HL-60 (cell line): ENCODE measurements around the gene KRTAP9-6.
"Not testable (repeated sequence)": the region's sequence is repeated elsewhere in the genome, so short reads cannot be mapped to it uniquely, and the experiment has no call there.

Source experiments
- DNase-seq, 2 experiments: peaks; one replicate each; pipeline ENCODE4 v3.0.0-alpha.2; 2010 to 2020; ENCODE audit warnings: low read depth in 1 of 2, low spot score in 1 of 2
- H3K27ac ChIP-seq: fragments of 250-450 bp; sonication (Bioruptor Pico); replicated peaks from 2 replicates; pipeline ENCODE4 v1.5.1; 2020; ENCODE audit warnings: mild to moderate bottlenecking, moderate library complexity
- H3K27me3 ChIP-seq: fragments of 250-450 bp; sonication (Bioruptor Pico); 2 replicates; pipeline ENCODE4 v1.5.1; 2021; ENCODE audit warnings: mild to moderate bottlenecking, moderate library complexity; ENCODE audit not compliant: insufficient read depth, poor library complexity, severe bottlenecking
- H3K4me3 ChIP-seq: replicated peaks from 2 replicates; pipeline ENCODE4 v1.5.1; 2011; ENCODE audit warnings: mild to moderate bottlenecking, control low read depth, low read length; ENCODE audit not compliant: insufficient read depth
- GABPA ChIP-seq: IDR thresholded peaks from 2 replicates; pipeline ENCODE4 v1.6.1; 2012; ENCODE audit warnings: low read depth
- POLR2AphosphoS5 ChIP-seq: IDR thresholded peaks from 2 replicates; pipeline ENCODE4 v1.6.1; 2012; ENCODE audit warnings: low read depth
- SPI1 ChIP-seq: IDR thresholded peaks from 2 replicates; pipeline ENCODE4 v1.6.1; 2012; ENCODE audit warnings: low read depth, mild to moderate bottlenecking, borderline replicate concordance
- TF ChIP-seq, protein P1 (sequence below): IDR thresholded peaks from one replicate; pipeline ENCODE4 v1.5.1; 2011; ENCODE audit warnings: low read length, control low read depth, inconsistent platforms; ENCODE audit not compliant: insufficient read depth
- TF ChIP-seq, protein P2 (sequence below): IDR thresholded peaks from 2 replicates; pipeline ENCODE4 v1.6.1; 2012; ENCODE audit warnings: low read depth; ENCODE audit not compliant: insufficient replicate concordance

KRTAP9-6 gene

DNA sequence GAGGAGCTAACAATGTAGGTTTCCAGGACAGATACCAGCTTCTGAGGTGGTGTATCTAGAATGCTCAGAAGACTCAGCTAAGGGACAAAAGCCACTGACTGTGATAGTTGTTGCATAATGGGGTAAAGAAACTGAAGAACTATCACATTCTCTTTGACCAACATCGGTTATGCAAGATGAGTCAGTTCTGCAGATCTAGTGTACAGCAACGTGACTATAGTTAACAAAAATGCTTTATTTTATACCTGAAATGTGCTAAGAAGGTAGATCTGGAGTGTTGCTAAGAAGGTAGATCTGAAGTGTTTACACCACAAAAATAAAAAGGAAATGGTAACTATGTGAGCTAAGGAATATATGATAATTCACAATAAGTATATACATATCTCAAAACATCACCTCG, 2.5 kb downstream of the KRTAP9-6 start:
- DNase-seq: peak in 1 of 2 experiments; percentile 3
- TF ChIP-seq POLR2AphosphoS5: no peak
- TF ChIP-seq, protein P1, sequence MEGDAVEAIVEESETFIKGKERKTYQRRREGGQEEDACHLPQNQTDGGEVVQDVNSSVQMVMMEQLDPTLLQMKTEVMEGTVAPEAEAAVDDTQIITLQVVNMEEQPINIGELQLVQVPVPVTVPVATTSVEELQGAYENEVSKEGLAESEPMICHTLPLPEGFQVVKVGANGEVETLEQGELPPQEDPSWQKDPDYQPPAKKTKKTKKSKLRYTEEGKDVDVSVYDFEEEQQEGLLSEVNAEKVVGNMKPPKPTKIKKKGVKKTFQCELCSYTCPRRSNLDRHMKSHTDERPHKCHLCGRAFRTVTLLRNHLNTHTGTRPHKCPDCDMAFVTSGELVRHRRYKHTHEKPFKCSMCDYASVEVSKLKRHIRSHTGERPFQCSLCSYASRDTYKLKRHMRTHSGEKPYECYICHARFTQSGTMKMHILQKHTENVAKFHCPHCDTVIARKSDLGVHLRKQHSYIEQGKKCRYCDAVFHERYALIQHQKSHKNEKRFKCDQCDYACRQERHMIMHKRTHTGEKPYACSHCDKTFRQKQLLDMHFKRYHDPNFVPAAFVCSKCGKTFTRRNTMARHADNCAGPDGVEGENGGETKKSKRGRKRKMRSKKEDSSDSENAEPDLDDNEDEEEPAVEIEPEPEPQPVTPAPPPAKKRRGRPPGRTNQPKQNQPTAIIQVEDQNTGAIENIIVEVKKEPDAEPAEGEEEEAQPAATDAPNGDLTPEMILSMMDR: no peak
- TF ChIP-seq GABPA: no peak
- TF ChIP-seq SPI1: no peak
- no peak overlapping the region for H3K27ac ChIP-seq
- no peak overlapping the region for H3K4me3 ChIP-seq
- no peaks in the 10 kb centered on the region for H3K27me3 ChIP-seq

DNA sequence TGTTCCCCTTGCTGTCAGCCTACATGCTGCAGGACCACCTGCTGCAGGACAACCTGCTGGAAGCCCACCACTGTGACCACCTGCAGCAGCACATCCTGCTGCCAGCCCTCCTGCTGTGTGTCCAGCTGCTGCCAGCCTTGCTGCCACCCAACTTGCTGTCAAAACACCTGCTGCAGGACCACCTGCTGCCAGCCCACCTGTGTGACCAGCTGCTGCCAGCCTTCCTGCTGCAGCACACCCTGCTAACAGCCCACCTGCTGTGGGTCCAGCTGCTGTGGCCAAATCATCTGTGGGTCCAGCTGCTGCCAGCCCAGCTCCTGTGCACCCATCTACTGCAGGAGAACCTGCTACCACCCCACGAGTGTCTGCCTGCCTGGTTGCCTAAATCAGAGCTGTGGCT, 6.1 kb downstream of the KRTAP9-6 start:
- not testable (repeated sequence) for H3K27ac ChIP-seq, DNase-seq, H3K4me3 ChIP-seq, H3K27me3 ChIP-seq

DNA sequence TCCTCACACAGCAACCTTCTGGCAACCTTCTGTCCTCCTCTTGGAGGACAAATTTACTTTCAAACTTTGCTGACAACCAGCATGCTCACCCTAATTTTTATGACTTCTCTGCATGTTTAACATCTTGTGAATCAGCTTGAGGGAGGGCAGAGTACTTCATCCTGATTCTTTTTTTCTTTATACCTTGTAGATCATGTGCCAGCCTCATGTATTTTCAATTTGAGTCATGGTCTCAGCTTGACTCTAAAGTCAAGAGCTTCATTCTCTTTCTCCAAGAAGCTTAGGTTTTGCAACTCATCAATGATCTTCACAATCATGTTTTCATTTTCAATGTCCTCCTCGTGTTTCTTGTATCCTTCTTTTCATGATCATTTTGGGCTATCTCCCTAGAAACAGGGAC, 6.7 kb downstream of the KRTAP9-6 start:
- no peak overlapping the region for H3K27ac ChIP-seq
- no peaks in the 10 kb centered on the region for H3K27me3 ChIP-seq
- no peak for DNase-seq
- TF ChIP-seq GABPA: no peak
- TF ChIP-seq, protein P1: no peak
- no peak for TF ChIP-seq POLR2AphosphoS5
- TF ChIP-seq SPI1: no peak
- TF ChIP-seq, protein P2, sequence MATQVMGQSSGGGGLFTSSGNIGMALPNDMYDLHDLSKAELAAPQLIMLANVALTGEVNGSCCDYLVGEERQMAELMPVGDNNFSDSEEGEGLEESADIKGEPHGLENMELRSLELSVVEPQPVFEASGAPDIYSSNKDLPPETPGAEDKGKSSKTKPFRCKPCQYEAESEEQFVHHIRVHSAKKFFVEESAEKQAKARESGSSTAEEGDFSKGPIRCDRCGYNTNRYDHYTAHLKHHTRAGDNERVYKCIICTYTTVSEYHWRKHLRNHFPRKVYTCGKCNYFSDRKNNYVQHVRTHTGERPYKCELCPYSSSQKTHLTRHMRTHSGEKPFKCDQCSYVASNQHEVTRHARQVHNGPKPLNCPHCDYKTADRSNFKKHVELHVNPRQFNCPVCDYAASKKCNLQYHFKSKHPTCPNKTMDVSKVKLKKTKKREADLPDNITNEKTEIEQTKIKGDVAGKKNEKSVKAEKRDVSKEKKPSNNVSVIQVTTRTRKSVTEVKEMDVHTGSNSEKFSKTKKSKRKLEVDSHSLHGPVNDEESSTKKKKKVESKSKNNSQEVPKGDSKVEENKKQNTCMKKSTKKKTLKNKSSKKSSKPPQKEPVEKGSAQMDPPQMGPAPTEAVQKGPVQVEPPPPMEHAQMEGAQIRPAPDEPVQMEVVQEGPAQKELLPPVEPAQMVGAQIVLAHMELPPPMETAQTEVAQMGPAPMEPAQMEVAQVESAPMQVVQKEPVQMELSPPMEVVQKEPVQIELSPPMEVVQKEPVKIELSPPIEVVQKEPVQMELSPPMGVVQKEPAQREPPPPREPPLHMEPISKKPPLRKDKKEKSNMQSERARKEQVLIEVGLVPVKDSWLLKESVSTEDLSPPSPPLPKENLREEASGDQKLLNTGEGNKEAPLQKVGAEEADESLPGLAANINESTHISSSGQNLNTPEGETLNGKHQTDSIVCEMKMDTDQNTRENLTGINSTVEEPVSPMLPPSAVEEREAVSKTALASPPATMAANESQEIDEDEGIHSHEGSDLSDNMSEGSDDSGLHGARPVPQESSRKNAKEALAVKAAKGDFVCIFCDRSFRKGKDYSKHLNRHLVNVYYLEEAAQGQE: no peak
- H3K4me3 ChIP-seq: no peak overlapping the region

DNA sequence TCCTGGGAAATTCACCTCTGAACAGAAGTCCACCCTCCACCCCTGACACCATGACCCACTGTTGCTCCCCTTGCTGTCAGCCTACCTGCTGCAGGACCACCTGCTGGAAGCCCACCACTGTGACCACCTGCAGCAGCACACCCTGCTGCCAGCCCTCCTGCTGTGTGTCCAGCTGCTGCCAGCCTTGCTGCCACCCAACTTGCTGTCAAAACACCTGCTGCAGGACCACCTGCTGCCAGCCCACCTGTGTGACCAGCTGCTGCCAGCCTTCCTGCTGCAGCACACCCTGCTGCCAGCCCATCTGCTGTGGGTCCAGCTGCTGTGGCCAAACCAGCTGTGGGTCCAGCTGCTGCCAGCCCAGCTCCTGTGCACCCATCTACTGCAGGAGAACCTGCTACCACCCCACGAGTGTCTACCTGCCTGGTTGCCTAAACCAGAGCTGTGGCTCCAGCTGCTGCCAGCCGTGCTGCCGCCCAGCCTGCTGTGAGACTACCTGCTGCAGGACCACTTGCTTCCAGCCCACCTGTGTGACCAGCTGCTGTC, 10.5 kb downstream of the KRTAP9-6 start, which contains the start of gene KRTAP9-7:
TSS of gene KRTAP9-7 (plus strand) at position 51 of the 543 bp plus-strand sequence. CDS start at position 51, 0 bp downstream.
- H3K27ac ChIP-seq: not testable (repeated sequence)

DNA sequence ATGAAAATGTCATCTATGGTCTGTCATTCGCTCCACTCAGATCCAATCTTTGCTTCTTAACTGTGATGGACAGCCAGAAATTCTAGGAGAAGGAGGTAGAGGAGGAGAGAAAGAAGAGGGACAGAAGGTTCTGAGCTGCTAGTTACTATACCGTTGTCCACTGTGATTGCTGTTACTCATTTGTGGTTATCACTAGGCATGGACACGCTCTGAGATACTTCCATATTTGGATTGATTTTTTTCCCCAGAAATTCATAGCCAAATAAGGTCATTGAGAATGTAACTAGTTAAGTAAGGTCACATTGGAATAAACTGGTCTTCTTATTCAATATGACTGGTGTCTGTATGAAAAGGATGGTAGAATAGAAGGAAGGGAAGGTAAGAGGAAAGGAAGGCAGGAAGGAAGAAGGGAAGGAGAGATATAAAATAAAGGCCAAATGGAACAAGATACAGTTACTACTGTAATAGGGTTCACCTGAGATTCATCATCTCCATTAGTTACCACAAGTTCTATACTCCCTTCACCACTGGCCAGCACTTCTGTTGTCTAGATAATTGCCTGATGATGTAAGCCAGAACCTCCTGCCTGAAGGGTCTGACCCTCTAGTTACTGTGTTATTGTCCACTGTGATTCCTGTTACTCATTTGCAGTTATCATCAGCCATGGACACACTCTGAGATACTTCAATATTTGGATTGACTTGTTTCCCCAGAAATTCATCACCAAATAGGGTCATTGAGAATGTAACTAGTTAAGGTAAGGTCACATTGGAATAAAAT, 13.2 kb downstream of the KRTAP9-6 start:
- peaks cover 3% of the 10 kb centered on the region for H3K27me3 ChIP-seq
- DNase-seq: no peak
- no peak overlapping the region for H3K27ac ChIP-seq
- H3K4me3 ChIP-seq: no peak overlapping the region
- TF ChIP-seq, protein P1: no peak
- TF ChIP-seq POLR2AphosphoS5 (no peak), GABPA (no peak), SPI1 (no peak)
- TF ChIP-seq, protein P2: no peak

More for the DNA sequence above, 10.5 kb downstream of the KRTAP9-6 start, which contains the start of gene KRTAP9-7:
- not testable (repeated sequence) for H3K27me3 ChIP-seq, H3K4me3 ChIP-seq, DNase-seq
